Gastroesophageal sphincter (tissue), 3 donors: ENCODE results near the gene TRIOBP.

Experiments
- POLR2A ChIP-seq, 2 donors: fragments of 450-650 bp; IDR thresholded peaks; one replicate each; pipeline ENCODE4 v1.6.1; 2017; ENCODE audit warnings: antibody characterized with exemption in 2 of 2, mild to moderate bottlenecking in 2 of 2, moderate library complexity in 1 of 2
- POLR2AphosphoS5 ChIP-seq: sonication (generic); formaldehyde crosslinking; IDR thresholded peaks from one replicate; pipeline ENCODE4 v1.6.1; 2017; ENCODE audit warnings: antibody characterized with exemption
- TF ChIP-seq, protein P1 (sequence below), 4 experiments: fragments of 200-600 bp in 2 of 4; fragments of 450-650 bp in 2 of 4; sonication (generic) in 1 of 4; IDR thresholded peaks; one replicate each; pipeline ENCODE4 v1.5.1; 2017 to 2019; ENCODE audit warnings: antibody characterized with exemption in 4 of 4, mild to moderate bottlenecking in 2 of 4, moderate library complexity in 2 of 4

DNA sequence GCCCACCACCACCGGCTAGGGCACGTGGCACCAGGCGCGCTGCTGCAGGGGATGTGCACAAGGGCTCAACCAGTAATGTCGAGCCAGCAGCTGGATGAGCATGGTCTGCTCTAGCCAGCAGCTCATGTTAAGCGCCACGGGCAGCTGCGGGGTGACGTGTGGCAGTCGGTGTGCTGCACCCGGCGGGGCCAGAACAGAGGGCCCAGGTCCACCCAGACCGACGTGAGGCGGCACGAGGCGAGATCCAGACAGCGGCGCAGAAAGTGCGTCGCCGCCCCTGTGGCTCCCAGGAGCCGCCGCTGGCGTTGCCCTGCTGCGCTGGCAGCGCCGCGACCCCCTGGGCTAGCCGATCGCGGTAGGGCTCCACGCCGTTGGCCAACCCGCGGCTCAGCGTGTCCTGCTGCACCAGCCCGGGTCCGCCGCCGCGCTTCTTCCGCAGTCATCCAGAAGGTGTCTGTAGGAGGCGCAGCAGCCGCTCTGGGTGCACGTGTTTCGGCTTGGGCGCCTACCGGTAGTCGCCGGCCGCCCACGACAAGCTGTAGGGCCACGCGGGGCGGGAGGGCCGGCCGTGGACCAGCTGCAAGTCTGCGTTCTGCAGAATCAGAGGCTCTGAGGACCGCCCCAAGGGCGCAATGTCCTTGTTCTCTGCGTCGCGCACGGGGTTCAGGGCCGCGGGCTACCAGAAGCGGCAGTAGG is 121.7 kb downstream of the TRIOBP start:
- TF ChIP-seq POLR2A (IDR thresholded peaks at IDR 0.05) (no peak), POLR2AphosphoS5 (no peak)
- TF ChIP-seq, protein P1, sequence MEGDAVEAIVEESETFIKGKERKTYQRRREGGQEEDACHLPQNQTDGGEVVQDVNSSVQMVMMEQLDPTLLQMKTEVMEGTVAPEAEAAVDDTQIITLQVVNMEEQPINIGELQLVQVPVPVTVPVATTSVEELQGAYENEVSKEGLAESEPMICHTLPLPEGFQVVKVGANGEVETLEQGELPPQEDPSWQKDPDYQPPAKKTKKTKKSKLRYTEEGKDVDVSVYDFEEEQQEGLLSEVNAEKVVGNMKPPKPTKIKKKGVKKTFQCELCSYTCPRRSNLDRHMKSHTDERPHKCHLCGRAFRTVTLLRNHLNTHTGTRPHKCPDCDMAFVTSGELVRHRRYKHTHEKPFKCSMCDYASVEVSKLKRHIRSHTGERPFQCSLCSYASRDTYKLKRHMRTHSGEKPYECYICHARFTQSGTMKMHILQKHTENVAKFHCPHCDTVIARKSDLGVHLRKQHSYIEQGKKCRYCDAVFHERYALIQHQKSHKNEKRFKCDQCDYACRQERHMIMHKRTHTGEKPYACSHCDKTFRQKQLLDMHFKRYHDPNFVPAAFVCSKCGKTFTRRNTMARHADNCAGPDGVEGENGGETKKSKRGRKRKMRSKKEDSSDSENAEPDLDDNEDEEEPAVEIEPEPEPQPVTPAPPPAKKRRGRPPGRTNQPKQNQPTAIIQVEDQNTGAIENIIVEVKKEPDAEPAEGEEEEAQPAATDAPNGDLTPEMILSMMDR (IDR thresholded peaks at IDR 0.05), result peak in 3 of 4 experiments; percentile 24 to 55 (median 53)
